ENCODE measurements around the gene RAB11FIP3.

Gene RAB11FIP3

GRCh38 chr16:396199-396598, 29.2 kb upstream of the RAB11FIP3 start:
- no peaks in the 10 kb centered on the region for H3K36me3 ChIP-seq (ENCODE audit: insufficient read depth, low read length)
- peaks cover 9% of the 10 kb centered on the region for H3K79me2 ChIP-seq (ENCODE audit: control insufficient read depth, insufficient read depth, low read length, unreplicated experiment)
- H2AFZ ChIP-seq (ENCODE audit: low read length, unreplicated experiment), result peak overlapping the region; percentile 90
- H3K27me3 ChIP-seq (ENCODE audit: insufficient read depth, low read length), result no peaks in the 10 kb centered on the region
- H3K4me1 ChIP-seq (ENCODE audit: control insufficient read depth, insufficient read depth, low read length, unreplicated experiment), result peaks cover 12% of the 10 kb centered on the region
- peak overlapping the region; percentile 87 for H3K4me3 ChIP-seq (ENCODE audit: low read depth, low read length)
- no peak overlapping the region for H3K27ac ChIP-seq (ENCODE audit: low read depth, low read length)

- peaks cover 9% of the 10 kb centered on the region for H3K79me2 ChIP-seq (ENCODE audit: control insufficient read depth, insufficient read depth, low read length, unreplicated experiment)
- no peaks in the 10 kb centered on the region for H3K36me3 ChIP-seq (ENCODE audit: insufficient read depth, low read length)
- H3K4me1 ChIP-seq (ENCODE audit: control insufficient read depth, insufficient read depth, low read length, unreplicated experiment), result peaks cover 12% of the 10 kb centered on the region
- H3K4me3 ChIP-seq (ENCODE audit: low read depth, low read length), result peak overlapping the region; percentile 87
- H2AFZ ChIP-seq (ENCODE audit: low read length, unreplicated experiment), result peak overlapping the region; percentile 90
- no peak overlapping the region for H3K27ac ChIP-seq (ENCODE audit: low read depth, low read length)
- H3K27me3 ChIP-seq (ENCODE audit: insufficient read depth, low read length), result no peaks in the 10 kb centered on the region
Measured at GRCh38 chr16:396605-397004, 28.8 kb upstream of the RAB11FIP3 start.

GRCh38 chr16:397135-397661, 28.3 kb upstream of the RAB11FIP3 start, which contains the start of gene NME4:
Gene NME4 (plus strand): TSS chr16:397199. CDS start chr16:397223, 24 bp downstream.
- Histone ChIP-seq H3K36me3 (ENCODE audit: insufficient read depth, low read length) (no peaks in the 10 kb centered on the region), H2AFZ (ENCODE audit: low read length, unreplicated experiment) (peak within 1 kb of the TSS; percentile 90), H3K27ac (ENCODE audit: low read depth, low read length) (0 out of 2 replicates have a peak within 1 kb of the TSS, but pooled peaks have one; percentile 5), H3K79me2 (ENCODE audit: control insufficient read depth, insufficient read depth, low read length, unreplicated experiment) (peaks cover 9% of the 10 kb centered on the region), H3K4me3 (ENCODE audit: low read depth, low read length) (peak within 1 kb of the TSS; percentile 87), H3K4me1 (ENCODE audit: control insufficient read depth, insufficient read depth, low read length, unreplicated experiment) (peaks cover 12% of the 10 kb centered on the region), H3K27me3 (ENCODE audit: insufficient read depth, low read length) (no peaks in the 10 kb centered on the region)

GRCh38 chr16:397736-398332, 27.6 kb upstream of the RAB11FIP3 start:
- Histone ChIP-seq H3K4me1 (ENCODE audit: control insufficient read depth, insufficient read depth, low read length, unreplicated experiment) (peaks cover 12% of the 10 kb centered on the region), H3K4me3 (ENCODE audit: low read depth, low read length) (peak overlapping the region; percentile 63), H3K27ac (ENCODE audit: low read depth, low read length) (0 out of 2 replicates have a peak overlapping the region, but pooled peaks have one; percentile 5), H2AFZ (ENCODE audit: low read length, unreplicated experiment) (no peak overlapping the region), H3K79me2 (ENCODE audit: control insufficient read depth, insufficient read depth, low read length, unreplicated experiment) (peaks cover 9% of the 10 kb centered on the region), H3K36me3 (ENCODE audit: insufficient read depth, low read length) (no peaks in the 10 kb centered on the region), H3K27me3 (ENCODE audit: insufficient read depth, low read length) (no peaks in the 10 kb centered on the region)

- Histone ChIP-seq H3K27me3 (ENCODE audit: insufficient read depth, low read length) (no peaks in the 10 kb centered on the region), H3K27ac (ENCODE audit: low read depth, low read length) (no peak overlapping the region), H3K4me1 (ENCODE audit: control insufficient read depth, insufficient read depth, low read length, unreplicated experiment) (peaks cover 12% of the 10 kb centered on the region), H3K36me3 (ENCODE audit: insufficient read depth, low read length) (no peaks in the 10 kb centered on the region), H2AFZ (ENCODE audit: low read length, unreplicated experiment) (no peak overlapping the region), H3K79me2 (ENCODE audit: control insufficient read depth, insufficient read depth, low read length, unreplicated experiment) (peaks cover 13% of the 10 kb centered on the region), H3K4me3 (ENCODE audit: low read depth, low read length) (no peak overlapping the region; the same call in 1 of the 2 replicates)
Measured at GRCh38 chr16:398561-399339, 26.7 kb upstream of the RAB11FIP3 start.

- Histone ChIP-seq H3K79me2 (ENCODE audit: control insufficient read depth, insufficient read depth, low read length, unreplicated experiment) (peaks cover 13% of the 10 kb centered on the region), H3K27me3 (ENCODE audit: insufficient read depth, low read length) (no peaks in the 10 kb centered on the region), H3K4me1 (ENCODE audit: control insufficient read depth, insufficient read depth, low read length, unreplicated experiment) (peaks cover 12% of the 10 kb centered on the region), H2AFZ (ENCODE audit: low read length, unreplicated experiment) (no peak overlapping the region), H3K4me3 (ENCODE audit: low read depth, low read length) (no peak overlapping the region), H3K36me3 (ENCODE audit: insufficient read depth, low read length) (no peaks in the 10 kb centered on the region), H3K27ac (ENCODE audit: low read depth, low read length) (no peak overlapping the region)
Measured at GRCh38 chr16:399340-400019, 26.0 kb upstream of the RAB11FIP3 start.

GRCh38 chr16:400061-400591, 25.3 kb upstream of the RAB11FIP3 start:
- Histone ChIP-seq H3K27ac (ENCODE audit: low read depth, low read length) (no peak overlapping the region), H2AFZ (ENCODE audit: low read length, unreplicated experiment) (no peak overlapping the region), H3K4me1 (ENCODE audit: control insufficient read depth, insufficient read depth, low read length, unreplicated experiment) (peaks cover 12% of the 10 kb centered on the region), H3K79me2 (ENCODE audit: control insufficient read depth, insufficient read depth, low read length, unreplicated experiment) (peaks cover 13% of the 10 kb centered on the region), H3K27me3 (ENCODE audit: insufficient read depth, low read length) (no peaks in the 10 kb centered on the region), H3K4me3 (ENCODE audit: low read depth, low read length) (peak overlapping the region; percentile 100), H3K36me3 (ENCODE audit: insufficient read depth, low read length) (no peaks in the 10 kb centered on the region)

- peaks cover 13% of the 10 kb centered on the region for H3K79me2 ChIP-seq (ENCODE audit: control insufficient read depth, insufficient read depth, low read length, unreplicated experiment)
Measured at GRCh38 chr16:401468-402348, 23.7 kb upstream of the RAB11FIP3 start, which contains the start of gene DECR2. Gene DECR2 (plus strand): TSS chr16:401885. CDS start chr16:401964, 79 bp downstream.

GRCh38 chr16:404971-405486, 20.4 kb upstream of the RAB11FIP3 start:
- no peak overlapping the region for H3K4me3 ChIP-seq (ENCODE audit: low read depth, low read length)
- H3K36me3 ChIP-seq (ENCODE audit: insufficient read depth, low read length), result no peaks in the 10 kb centered on the region
- no peaks in the 10 kb centered on the region for H3K27me3 ChIP-seq (ENCODE audit: insufficient read depth, low read length)
- H3K27ac ChIP-seq (ENCODE audit: low read depth, low read length), result no peak overlapping the region
- peaks cover 3% of the 10 kb centered on the region for H3K79me2 ChIP-seq (ENCODE audit: control insufficient read depth, insufficient read depth, low read length, unreplicated experiment)
- H3K4me1 ChIP-seq (ENCODE audit: control insufficient read depth, insufficient read depth, low read length, unreplicated experiment), result peaks cover 6% of the 10 kb centered on the region
- H2AFZ ChIP-seq (ENCODE audit: low read length, unreplicated experiment), result no peak overlapping the region

More at GRCh38 chr16:401468-402348, 23.7 kb upstream of the RAB11FIP3 start, which contains the start of gene DECR2:
- Histone ChIP-seq H2AFZ (ENCODE audit: low read length, unreplicated experiment) (peak within 1 kb of the TSS; percentile 99), H3K4me1 (ENCODE audit: control insufficient read depth, insufficient read depth, low read length, unreplicated experiment) (peaks cover 12% of the 10 kb centered on the region), H3K27me3 (ENCODE audit: insufficient read depth, low read length) (no peaks in the 10 kb centered on the region), H3K27ac (ENCODE audit: low read depth, low read length) (peak within 1 kb of the TSS; percentile 59), H3K4me3 (ENCODE audit: low read depth, low read length) (peak within 1 kb of the TSS; percentile 100), H3K36me3 (ENCODE audit: insufficient read depth, low read length) (no peaks in the 10 kb centered on the region)
